SK-N-MC (cell line): ENCODE results near the gene PAFAH1B2.

Experiments
- DNase-seq: peaks from one replicate; pipeline ENCODE4 v3.0.0-alpha.2; 2011; ENCODE audit warnings: low read depth, low spot score
- H3K27ac ChIP-seq: fragments of 200-600 bp; sonication (generic); 2 replicates; pipeline ENCODE4 v1.5.1; 2016; ENCODE audit warnings: mixed run types
- H3K36me3 ChIP-seq: fragments of 200-600 bp; sonication (generic); 2 replicates; pipeline ENCODE4 v1.6.1; 2017; ENCODE audit warnings: antibody characterized with exemption, low read length, mixed read lengths; ENCODE audit not compliant: insufficient read depth
- H3K4me3 ChIP-seq: fragments of 200-600 bp; sonication (generic); 2 replicates; pipeline ENCODE4 v1.5.1; 2016
- H3K9ac ChIP-seq: fragments of 200-600 bp; sonication (generic); 2 replicates; pipeline ENCODE4 v1.8.0; 2017; ENCODE audit warnings: mixed run types, mixed read lengths; ENCODE audit not compliant: insufficient read length
- H3K9me3 ChIP-seq: fragments of 200-600 bp; sonication (generic); 2 replicates; pipeline ENCODE4 v1.6.1; 2017; ENCODE audit warnings: low read depth, mild to moderate bottlenecking, antibody characterized with exemption, low read length, moderate library complexity, mixed read lengths
- EZH2 ChIP-seq: fragments of 200-600 bp; sonication (generic); IDR thresholded peaks from one replicate; pipeline ENCODE4 v1.6.1; 2017; ENCODE audit warnings: antibody characterized with exemption
- FOXP2 ChIP-seq: optimal IDR thresholded peaks from 2 replicates; pipeline ENCODE3; 2011; ENCODE audit warnings: mild to moderate bottlenecking, moderate library complexity; ENCODE audit not compliant: insufficient read depth; ENCODE audit errors: extremely low read length, control extremely low read depth
- POLR2AphosphoS5 ChIP-seq: IDR thresholded peaks from 2 replicates; pipeline ENCODE4 v1.6.1; 2012; ENCODE audit warnings: mild to moderate bottlenecking, low read depth, low read length, borderline replicate concordance

Gene PAFAH1B2

DNA sequence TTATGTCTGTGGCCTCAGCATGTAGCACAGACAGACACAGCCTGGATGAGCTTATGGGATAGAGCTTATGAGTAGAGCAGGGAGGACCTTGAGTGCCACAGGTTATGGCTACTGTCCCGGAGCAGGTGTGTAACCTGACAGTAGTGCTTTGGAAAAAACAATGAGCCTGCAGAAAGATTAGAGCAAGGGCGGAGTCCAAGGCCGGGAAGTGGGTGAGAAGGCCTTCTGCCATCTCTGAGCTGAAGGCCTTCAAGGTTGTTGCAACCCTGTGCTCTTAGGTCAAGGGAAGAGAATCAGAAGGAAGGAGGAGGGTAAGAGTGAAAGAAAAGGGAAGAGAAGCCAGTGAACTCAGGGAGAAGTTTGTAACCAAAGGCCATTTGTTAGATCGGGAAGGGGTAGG is 51.2 kb downstream of the PAFAH1B2 start:
- Histone ChIP-seq H3K27ac (no peak overlapping the region), H3K36me3 (no peaks in the 10 kb centered on the region), H3K9me3 (no peaks in the 10 kb centered on the region), H3K4me3 (no peak overlapping the region), H3K9ac (no peak overlapping the region)
- no peak for DNase-seq
- no peak for TF ChIP-seq POLR2AphosphoS5
- no peak for TF ChIP-seq EZH2
- TF ChIP-seq FOXP2: no peak

DNA sequence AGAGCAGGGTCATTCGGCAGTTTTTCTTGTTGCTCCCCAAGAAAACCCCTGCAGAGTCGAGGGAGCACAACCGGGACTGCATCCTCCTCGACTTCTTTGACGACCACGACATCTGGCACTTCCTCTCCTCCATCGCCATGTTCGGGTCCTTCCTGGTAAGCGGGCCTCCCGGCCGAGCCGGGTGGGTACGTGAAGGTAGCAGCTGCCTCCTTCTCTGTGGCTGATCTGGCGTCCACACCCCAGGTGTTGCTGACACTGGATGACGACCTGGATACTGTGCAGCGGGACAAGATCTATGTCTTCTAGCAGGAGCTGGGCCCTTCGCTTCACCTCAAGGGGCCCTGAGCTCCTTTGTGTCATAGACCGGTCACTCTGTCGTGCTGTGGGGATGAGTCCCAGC is 51.7 kb downstream of the PAFAH1B2 start:
- TF ChIP-seq EZH2: no peak
- TF ChIP-seq POLR2AphosphoS5: no peak
- no peak for TF ChIP-seq FOXP2
- no peaks in the 10 kb centered on the region for H3K9me3 ChIP-seq
- H3K9ac ChIP-seq: no peak overlapping the region
- no peaks in the 10 kb centered on the region for H3K36me3 ChIP-seq
- no peak for DNase-seq
- no peak overlapping the region for H3K4me3 ChIP-seq
- no peak overlapping the region for H3K27ac ChIP-seq

DNA sequence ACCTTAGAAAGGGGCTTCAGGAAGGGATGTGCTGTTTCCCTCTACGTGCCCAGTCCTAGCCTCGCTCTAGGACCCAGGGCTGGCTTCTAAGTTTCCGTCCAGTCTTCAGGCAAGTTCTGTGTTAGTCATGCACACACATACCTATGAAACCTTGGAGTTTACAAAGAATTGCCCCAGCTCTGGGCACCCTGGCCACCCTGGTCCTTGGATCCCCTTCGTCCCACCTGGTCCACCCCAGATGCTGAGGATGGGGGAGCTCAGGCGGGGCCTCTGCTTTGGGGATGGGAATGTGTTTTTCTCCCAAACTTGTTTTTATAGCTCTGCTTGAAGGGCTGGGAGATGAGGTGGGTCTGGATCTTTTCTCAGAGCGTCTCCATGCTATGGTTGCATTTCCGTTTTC is 52.9 kb downstream of the PAFAH1B2 start:
- TF ChIP-seq EZH2 (no peak), FOXP2 (no peak), POLR2AphosphoS5 (no peak)
- no peak overlapping the region for H3K27ac ChIP-seq
- no peak overlapping the region for H3K9ac ChIP-seq
- no peak overlapping the region for H3K4me3 ChIP-seq
- DNase-seq: no peak
- no peaks in the 10 kb centered on the region for H3K36me3 ChIP-seq
- H3K9me3 ChIP-seq: no peaks in the 10 kb centered on the region

DNA sequence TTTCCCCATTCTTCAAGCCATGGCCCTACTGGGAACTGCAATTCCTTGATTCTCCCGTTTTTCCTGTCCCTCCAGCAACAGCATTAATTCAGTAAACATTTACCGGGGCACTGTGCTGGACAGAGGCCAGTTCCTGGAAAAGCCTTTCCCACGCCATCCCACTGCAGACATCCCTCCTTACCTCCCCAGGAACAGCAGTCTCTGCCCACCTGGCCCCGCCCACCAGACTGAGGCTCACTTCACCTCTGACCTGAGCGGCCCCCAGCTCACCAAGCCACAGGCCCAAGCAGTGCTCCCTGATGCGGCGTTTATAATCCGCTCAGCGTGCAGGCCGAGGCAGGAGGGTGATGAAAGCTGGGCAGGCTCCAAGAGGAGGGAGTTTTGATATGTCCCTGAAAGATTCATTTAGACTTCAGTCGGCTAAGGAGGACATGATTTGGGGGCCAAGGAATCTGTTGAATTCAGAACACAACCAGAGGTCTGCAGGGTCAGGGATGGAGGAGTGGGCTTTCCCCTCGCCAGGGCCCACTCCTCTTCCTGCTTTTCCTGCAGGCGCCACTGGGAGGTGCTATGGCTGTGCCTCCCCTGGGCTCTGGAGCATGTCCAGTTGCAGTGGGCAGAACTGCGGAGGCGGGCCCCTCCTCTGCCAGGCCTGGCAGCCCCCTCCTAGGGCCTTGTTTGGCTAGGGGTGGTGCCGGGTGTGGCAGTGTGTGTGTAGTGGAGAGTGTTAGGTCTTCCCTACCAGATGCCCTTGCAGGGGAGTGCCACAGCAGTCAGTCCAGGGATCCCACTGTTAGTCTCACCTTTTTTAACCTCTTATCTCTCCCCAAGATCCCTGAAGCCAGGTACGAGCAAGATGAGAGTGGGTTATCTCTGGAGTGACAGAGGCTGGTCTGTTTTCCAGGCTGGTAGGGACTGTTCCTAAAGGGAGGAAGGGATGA is 53.7 kb downstream of the PAFAH1B2 start:
- Histone ChIP-seq H3K36me3 (no peaks in the 10 kb centered on the region), H3K9ac (no peak overlapping the region), H3K27ac (no peak overlapping the region), H3K4me3 (no peak overlapping the region), H3K9me3 (no peaks in the 10 kb centered on the region)
- TF ChIP-seq EZH2 (no peak), POLR2AphosphoS5 (no peak), FOXP2 (no peak)
- no peak for DNase-seq

DNA sequence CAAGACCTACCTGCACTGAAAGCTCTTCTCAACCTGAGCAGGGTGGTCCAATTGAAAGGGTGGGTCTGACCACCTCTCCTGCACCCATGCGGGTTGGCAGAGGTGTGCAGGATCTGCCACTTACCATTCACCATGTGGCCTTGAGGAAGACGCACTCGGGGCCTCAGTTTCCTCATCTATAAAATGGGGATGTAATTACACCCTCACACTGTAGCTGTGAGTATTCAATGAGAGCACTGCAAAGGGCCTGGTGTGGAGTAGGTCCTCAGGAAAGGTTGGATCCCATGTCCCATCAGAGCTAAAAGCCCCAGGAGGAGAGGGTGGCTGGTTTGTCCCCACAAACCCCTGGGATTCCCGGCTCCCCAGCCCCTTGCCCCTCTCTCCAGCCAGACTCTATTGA is 54.5 kb downstream of the PAFAH1B2 start:
- no peak overlapping the region for H3K4me3 ChIP-seq
- H3K36me3 ChIP-seq: no peaks in the 10 kb centered on the region
- no peak for DNase-seq
- no peak overlapping the region for H3K9ac ChIP-seq
- H3K9me3 ChIP-seq: no peaks in the 10 kb centered on the region
- no peak for TF ChIP-seq POLR2AphosphoS5
- no peak for TF ChIP-seq EZH2
- TF ChIP-seq FOXP2: no peak
- H3K27ac ChIP-seq: no peak overlapping the region

DNA sequence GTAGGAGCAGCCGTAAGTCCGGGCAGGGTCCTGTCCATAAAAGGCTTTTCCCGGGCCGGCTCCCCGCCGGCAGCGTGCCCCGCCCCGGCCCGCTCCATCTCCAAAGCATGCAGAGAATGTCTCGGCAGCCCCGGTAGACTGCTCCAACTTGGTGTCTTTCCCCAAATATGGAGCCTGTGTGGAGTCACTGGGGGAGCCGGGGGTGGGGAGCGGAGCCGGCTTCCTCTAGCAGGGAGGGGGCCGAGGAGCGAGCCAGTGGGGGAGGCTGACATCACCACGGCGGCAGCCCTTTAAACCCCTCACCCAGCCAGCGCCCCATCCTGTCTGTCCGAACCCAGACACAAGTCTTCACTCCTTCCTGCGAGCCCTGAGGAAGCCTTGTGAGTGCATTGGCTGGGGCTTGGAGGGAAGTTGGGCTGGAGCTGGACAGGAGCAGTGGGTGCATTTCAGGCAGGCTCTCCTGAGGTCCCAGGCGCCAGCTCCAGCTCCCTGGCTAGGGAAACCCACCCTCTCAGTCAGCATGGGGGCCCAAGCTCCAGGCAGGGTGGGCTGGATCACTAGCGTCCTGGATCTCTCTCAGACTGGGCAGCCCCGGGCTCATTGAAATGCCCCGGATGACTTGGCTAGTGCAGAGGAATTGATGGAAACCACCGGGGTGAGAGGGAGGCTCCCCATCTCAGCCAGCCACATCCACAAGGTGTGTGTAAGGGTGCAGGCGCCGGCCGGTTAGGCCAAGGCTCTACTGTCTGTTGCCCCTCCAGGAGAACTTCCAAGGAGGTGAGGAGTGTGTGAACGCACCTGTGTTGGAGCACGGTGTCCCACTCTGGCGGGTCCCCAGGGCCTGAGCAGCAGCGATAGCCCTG is 55.2 kb downstream of the PAFAH1B2 start, which contains the start of gene TAGLN:
TSS of gene TAGLN (plus strand) at position 318 of the 863 bp plus-strand sequence. CDS start 3,644 bp downstream, outside the sequence.
- no peak within 1 kb of the TSS for H3K9ac ChIP-seq
- TF ChIP-seq POLR2AphosphoS5: no peak
- TF ChIP-seq FOXP2: no peak
- no peak for TF ChIP-seq EZH2
- H3K4me3 ChIP-seq: no peak within 1 kb of the TSS
- no peaks in the 10 kb centered on the region for H3K36me3 ChIP-seq
- DNase-seq: no peak
- no peaks in the 10 kb centered on the region for H3K9me3 ChIP-seq
- H3K27ac ChIP-seq: no peak within 1 kb of the TSS

DNA sequence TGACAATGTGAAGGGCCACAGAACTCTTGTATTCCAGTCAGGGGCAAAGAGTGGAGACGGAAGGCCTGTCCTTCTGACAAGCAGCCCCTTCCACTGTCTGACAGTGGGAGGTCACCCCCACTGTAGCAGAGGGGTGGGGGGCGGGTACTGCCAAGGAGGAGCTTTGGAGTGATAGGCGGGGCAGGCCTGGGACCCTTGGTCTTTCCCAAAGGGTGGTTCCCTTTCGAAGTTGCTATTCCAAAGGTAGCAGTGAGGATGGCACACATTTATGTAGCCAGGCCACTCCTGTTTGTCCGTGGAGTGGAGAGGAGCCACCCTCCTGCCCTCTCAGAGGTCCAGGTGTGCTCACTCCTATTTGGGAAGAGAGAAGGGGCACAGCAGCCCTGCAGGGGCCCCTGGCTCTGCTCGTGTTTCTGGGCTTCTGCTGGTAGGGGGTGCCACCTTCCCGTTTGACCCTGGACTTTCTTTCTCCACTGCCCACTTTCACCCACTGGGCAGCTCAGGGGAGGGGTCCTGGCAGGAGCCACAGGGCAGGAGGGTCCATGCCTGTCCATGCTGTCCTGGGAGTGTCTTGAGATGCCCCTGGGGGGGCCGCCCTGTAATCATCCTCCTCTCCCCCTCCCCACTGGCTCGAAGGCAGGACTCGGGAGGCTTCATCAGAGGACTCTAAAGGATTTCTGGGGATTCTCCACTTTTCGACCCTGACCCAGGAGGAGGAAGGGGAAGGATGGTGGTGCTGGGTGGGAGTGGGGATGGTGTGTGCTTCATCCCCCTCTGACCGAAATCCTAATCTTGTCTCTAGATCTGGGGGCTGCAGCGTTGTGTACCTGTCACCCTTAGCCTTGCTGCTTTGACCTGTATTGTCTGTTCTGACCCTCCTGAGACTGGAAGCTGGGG is 56.1 kb downstream of the PAFAH1B2 start:
- no peaks in the 10 kb centered on the region for H3K36me3 ChIP-seq
- H3K4me3 ChIP-seq: no peak overlapping the region
- no peak overlapping the region for H3K27ac ChIP-seq
- TF ChIP-seq EZH2: no peak
- H3K9ac ChIP-seq: no peak overlapping the region
- no peak for DNase-seq
- no peaks in the 10 kb centered on the region for H3K9me3 ChIP-seq
